Muscle of back (tissue), 13 donors: ENCODE results near the gene LAT. TPM values are rescaled to one million over a fixed set of nuclear protein-coding genes. Genes with fewer than 3 reads are reported as not detected.
"Not testable (repeated sequence)": the region's sequence is repeated elsewhere in the genome, so short reads cannot be mapped to it uniquely, and the experiment has no call there.

Source experiments
- DNase-seq, 3 donors: peaks; one replicate each; pipeline versions ENCODE4 v3.0.0 to v3.0.0-alpha.2; 2013
- long read RNA-seq, 9 donors: transcript quantifications; one replicate each; lab custom pipeline, GENCODE V29; 2026
- polyA plus RNA-seq, 10 donors: library from polyadenylated mRNA; unstranded; fragments of 120-200 nt; gene quantifications; one replicate each; pipeline ENCODE4 v1.2.1, GENCODE V29; 2013; ENCODE audit not compliant: insufficient read length in 10 of 10

Gene LAT, protein sequence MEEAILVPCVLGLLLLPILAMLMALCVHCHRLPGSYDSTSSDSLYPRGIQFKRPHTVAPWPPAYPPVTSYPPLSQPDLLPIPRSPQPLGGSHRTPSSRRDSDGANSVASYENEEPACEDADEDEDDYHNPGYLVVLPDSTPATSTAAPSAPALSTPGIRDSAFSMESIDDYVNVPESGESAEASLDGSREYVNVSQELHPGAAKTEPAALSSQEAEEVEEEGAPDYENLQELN
- polyA plus RNA-seq = 10 to 100 TPM in 1 of 10 donors, 1 to 10 TPM in 9; 1.1 to 10.8 (median 2.6) TPM
- long read RNA-seq, donor 1, partial matches to known transcripts = 0 of 1 reads
- long read RNA-seq, donor 1, other reads (novel, unspliced or antisense) = 0 of 1 reads
- long read RNA-seq, donor 2 = 0 reads
- long read RNA-seq, donor 3 = 0 reads
- long read RNA-seq, donor 4 = 0 reads
- long read RNA-seq, donor 5, partial matches to known transcripts = 0 of 2 reads
- long read RNA-seq, donor 5, other reads (novel, unspliced or antisense) = 0 of 2 reads
- long read RNA-seq, donor 6, partial matches to known transcripts = 0 of 1 reads
- long read RNA-seq, donor 6, other reads (novel, unspliced or antisense) = 0 of 1 reads
- long read RNA-seq, donor 7 = 0 reads
- long read RNA-seq, donor 8 = 0 reads
- long read RNA-seq, donor 9 = 0 reads

DNA sequence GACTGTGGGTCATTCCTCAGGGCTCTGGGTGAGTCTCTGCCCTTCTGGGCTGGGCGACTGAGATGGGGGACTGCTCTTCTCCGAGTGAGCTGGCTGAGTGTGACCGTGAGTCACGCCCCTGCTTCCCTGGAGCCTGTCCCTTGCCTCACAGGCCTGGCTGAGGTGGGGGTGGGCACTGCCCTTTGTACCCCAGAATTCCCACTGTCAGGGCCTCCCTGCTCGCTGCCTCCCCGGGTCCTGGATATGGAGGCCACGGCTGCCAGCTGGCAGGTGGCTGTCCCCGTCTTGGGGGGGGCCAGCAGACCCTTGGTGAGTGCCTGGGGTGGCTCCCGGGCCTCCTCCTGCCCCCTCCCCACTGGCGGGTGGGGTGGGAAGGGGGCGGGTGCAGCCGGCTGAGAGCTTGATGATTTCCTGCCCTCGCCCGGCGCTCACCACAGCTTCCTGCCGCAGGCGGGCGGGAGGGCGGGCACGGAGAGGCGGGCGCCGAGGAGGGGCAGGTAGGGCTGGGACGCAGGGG is at the start of gene LAT:
Gene LAT (plus strand): TSS at position 434 of the 517 bp plus-strand sequence. CDS start 366 bp downstream, outside the sequence.
- DNase-seq = no peak

DNA sequence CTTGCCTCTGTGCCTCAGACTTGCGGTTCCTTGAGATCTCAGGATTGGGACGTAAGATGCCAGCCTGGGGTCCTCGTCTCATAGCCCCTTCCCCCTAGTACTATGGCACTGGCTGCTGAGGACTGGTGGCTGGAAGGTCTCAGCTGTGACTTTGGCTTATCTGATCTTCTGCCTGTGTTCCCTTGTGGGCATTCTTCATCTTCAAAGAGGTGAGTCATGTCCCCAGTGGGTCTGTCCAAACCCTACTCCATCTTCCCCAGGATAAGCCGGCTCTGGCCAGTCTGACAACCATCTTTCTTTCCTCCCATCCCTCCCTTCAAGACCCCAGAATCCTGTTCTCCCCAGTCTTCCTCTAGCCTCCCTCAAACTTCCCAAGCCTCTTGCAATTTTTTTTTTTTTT is 49.5 kb upstream of the LAT start:
- DNase-seq = no peak

DNA sequence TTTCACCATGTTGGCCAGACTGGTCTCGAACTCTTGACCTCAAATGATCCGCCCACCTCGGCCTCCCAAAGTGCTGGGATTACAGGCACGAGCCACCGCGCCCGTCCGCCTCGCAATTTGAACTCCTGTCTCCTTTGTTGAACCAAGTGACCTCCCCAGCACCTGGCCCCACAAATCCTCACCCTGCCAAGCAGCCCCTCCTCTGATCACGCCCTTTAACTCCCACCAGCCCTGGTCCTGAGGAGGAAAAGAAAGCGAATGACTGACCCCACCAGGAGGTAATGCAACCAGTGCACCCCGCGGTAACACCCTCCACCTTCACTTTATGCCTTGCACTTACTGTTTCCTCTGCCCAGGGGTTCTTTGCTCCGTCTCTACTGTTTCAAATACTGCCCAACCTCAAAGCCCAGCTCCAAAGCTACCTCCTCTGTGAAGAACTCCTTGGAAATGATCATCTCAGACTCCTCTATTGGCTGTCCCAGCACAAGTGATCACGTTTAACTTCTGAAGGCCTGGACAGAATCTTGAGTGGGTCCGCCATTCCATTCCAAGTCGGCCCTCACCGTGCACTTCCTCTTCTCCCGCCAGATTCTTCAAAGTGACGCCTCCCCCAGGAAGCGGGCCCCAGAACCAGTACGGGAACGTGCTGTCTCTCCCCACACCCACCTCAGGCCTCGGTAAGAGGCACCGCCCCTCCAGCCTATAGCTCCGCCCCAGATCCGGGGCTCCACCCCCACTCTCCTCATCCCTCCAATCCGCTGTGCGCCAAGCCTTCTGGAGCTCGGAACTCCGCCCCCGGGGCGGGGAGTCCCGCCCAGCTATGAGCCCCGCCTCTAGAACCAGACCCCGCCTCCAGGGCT is 48.7 kb upstream of the LAT start:
- peak; percentile 51 to 80 (median 59) for DNase-seq

DNA sequence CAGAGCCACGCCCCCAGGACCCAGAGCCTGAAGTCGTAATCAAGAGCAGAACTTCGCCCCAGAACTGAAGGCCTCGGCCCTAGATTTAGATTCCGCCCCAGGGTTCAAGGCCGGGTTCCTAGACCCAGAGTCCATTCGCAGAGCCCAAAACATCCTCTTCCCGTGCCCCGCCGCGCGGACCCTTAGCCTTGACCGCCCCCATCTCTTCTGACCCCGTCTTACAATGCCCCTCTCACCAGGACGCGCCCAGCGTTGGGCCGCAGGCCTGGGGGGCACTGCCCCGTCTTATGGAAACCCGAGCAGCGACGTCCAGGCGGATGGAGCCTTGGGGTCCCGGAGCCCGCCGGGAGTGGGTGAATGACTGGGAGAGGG is 48.1 kb upstream of the LAT start:
- no peak for DNase-seq

DNA sequence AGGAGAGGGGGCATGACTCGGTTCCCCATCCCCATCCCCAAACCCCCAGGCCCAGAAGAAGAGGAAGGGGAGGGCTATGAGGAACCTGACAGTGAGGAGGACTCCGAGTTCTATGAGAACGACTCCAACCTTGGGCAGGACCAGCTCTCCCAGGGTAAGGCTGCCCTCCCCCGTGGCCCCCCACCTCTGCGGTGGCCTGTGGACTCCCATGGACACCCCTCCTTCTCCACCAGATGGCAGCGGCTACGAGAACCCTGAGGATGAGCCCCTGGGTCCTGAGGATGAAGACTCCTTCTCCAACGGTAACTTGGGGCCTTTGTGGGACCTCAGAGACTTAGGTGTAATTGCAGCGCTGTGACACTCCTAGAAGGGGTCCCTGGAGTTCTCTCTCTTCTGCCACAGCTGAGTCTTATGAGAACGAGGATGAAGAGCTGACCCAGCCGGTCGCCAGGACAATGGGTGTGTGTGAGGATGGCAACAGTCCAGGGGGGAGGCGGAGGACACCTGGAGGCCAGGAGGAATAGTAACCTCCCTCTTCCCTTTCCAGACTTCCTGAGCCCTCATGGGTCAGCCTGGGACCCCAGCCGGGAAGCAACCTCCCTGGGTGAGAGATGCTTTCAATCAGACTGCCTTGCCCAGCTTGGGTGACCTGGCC is 47.5 kb upstream of the LAT start:
- no peak for DNase-seq

DNA sequence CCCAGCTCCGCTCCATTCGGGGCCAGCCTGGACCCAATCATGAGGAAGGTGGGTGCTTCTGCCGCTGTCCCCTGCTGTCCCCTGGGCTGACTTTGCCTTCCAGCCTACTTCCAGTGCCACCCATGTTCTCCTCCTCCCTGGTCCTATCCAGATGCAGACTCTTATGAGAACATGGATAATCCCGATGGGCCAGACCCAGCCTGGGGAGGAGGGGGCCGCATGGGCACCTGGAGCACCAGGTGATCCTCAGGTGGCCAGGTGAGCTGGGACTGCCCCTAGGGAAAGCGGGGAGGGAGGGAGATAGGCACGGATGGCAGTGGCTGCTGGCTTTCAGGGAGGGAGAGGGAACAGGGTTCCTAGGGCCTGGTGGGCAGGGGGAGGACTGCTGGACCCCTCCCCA is 46.1 kb upstream of the LAT start:
- no peak for DNase-seq

DNA sequence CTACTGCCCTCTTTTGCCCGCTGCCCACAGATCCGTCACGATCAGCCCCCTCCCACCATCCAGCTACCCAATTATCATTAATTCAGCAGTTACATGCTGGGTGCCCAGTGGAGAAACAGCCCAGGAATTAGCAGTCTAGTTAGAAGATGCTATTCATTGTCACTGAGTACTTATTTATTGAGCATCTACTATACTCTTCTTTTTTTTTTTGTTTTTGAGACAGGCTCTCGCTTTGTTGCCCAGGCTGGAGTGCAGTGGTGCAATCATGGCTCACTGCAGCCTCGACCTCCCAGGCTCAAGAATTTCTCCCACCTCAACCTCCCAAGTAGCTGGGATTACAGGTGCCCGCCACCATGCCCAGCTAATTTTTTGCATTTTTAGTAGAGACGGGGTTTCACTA is 45.0 kb upstream of the LAT start:
- not testable (repeated sequence) for DNase-seq

DNA sequence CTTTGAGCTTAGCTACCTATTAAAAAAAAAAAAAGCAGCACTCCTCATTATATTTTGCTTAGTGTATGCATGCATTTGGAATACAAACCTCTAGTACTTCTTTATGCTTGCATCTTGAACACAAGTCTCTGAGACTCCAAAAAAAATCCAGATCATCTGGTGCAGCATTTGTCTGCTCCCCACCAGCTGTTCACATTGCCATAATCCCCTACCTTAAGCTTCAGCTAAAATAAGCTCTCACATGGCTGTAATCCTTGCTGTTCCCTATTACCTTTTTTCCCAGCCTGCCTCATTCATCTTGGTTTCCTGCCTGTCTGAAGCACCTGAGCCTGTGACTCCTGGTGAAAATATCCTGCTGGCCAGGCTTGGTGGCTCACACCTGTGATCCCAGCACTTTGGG is 41.6 kb upstream of the LAT start:
- DNase-seq = no peak

DNA sequence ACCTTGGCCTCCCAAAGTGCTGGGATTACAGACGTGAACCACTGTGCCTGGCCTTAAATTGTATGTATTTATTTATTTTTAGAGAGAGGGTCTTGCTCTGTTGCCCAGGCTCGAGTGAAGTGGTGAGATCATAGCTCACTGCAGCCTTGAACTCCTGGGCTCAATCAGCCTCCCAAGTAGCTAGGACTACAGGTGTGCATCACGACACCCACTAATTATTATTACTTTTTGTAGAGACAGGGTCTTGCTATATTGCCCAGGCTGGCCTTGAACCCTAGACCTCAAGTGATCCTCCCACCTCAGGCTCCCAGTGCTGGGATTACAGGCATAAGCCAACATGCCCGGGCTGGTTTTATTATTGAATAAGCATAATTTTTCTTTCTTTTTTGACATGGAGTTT is 38.2 kb upstream of the LAT start:
- DNase-seq = no peak

DNA sequence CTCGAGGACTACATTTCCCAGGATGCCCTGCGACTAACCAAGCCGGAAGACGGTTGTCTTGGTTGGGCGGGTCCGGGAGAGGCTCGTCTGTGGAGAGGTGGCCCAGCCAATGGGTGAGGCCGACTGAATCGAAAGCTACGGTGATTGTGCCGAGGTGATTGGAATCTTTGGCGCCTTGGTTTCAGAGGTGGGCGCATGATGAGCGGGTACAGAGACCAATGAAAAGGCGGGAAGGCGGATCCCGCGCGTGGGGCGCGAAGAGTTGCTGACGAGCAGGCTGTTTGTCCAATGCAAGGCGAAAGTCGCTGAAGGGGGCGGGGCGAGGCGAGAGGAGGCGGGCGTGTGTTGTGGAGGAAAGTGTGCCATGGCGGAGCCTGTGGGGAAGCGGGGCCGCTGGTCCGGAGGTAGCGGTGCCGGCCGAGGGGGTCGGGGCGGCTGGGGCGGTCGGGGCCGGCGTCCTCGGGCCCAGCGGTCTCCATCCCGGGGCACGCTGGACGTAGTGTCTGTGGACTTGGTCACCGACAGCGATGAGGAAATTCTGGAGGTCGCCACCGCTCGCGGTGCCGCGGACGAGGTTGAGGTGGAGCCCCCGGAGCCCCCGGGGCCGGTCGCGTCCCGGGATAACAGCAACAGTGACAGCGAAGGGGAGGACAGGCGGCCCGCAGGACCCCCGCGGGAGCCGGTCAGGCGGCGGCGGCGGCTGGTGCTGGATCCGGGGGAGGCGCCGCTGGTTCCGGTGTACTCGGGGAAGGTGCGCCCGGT is 34.0 kb upstream of the LAT start, which contains the start of gene NFATC2IP:
Gene NFATC2IP (plus strand): TSS at position 290 of the 762 bp plus-strand sequence. CDS start 75 bp downstream, at position 365.
- DNase-seq = peak; percentile 100

DNA sequence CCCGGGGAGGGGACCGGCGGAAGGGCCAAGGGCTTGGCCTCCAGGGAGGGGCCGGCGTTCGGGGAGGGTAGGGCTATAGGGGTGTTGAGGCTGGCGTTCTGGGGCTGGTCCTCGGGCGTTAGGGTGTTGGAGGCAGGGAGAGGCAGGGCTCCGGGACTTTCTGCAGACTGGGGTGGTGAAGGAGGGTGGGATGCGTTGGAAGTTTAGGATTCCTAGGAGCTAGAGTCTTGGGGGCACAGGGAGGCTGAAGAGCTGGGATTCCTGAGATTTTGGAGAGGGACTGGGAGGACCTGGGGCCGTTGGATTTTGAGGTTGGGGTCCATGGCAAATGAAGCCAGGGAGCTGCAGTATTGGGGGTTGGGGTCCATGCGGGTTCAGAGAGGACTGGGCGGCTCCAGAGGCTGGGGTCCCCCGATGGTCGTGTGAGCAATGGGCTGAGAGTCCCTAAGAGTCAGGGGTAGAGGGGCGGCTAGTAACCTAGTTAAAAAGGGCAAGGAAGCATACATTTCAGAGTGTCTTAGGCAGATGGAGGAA is 33.4 kb upstream of the LAT start:
- DNase-seq = no peak

DNA sequence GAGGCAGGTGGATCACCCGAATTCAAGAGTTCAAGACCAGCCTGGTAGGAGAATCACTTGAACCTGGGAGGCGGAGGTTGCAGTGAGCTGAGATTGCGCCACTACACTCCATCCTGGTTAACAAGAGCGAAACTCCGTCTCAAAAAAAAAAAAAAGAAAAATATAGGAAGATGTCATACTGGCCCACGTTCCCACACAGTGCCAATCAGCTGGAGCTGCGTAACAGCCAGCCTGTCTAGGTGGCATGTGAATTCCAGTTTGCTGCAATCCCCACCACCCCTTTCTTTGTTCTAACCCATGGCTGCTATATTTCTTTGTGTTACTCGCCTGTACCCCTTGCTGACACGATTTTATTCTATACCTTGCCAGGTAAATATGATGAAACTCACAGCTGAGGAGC is 26.6 kb upstream of the LAT start:
- no peak for DNase-seq

DNA sequence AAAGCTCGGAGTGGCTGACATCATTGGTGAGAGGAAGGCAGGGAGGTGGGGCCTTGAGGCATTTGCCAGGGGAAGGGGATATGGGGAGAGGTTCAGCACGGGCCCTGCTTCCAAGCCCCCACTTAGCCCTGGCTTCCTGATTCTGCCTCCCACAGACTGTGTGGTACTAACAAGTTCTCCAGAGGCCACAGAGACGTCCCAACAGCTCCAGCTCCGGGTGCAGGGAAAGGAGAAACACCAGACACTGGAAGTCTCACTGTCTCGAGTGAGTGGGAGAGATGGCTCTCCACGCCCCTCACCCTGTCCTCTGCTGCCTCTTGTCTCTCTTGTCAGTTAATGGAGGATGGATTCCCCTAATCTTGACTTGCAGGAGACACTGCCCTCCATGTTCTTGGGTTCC is 26.0 kb upstream of the LAT start:
- DNase-seq = no peak

DNA sequence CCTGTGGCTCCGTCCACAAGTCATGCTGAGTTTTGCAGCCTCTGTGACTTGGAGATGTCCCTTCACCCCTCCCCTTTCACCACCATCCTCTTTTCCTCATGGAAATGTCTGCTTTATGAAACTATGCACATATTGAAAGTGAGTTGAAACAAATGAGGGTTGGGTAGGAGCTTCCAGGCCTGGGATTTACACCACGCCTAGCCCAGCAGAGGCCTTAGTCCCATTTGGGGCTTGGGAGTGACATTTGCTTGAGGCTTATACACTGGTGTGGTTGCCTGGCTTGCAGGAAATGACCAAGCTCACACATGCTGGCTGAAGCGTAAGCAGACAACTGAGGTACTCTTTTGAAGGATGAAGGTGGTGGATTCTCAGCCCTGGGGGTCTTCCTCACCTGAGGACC is 20.8 kb upstream of the LAT start:
- no peak for DNase-seq

DNA sequence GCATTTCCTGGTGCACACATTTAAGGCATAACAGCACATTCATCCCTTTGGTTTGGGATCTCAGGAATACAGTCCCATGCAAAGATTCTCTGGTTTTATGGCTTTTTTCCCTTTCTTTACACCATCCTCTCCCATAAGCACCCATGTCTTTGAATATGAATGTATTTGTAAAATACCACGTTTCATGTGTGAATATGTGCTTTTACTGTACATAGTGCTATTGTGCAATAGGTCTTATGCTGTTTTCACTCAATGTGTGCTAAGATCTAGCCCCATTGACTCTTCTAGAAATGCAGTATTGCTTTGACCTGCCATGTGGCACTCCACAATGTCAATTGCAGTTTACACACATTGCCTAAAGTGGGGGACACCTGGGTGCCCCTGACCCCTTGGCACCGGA is 20.4 kb upstream of the LAT start:
- no peak for DNase-seq

DNA sequence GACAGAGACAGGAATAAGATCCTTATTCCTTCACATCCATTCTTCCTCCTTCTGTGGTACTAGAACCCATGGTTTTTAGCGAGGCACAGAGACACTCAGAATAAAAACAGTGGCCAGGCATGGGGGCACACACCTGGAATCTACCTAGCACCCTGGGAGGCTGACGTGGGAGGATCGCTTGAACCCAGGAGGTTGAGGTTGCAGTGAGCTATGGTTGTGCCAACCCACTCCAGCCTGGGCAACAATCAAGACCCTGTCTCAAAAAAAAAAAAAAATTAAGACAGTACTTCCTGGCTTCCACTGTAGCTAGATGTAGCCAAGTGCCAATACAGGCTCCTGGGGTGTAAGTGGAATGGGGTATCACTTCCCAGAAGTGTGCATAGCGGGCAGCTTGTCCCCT is 17.7 kb upstream of the LAT start:
- DNase-seq = no peak

DNA sequence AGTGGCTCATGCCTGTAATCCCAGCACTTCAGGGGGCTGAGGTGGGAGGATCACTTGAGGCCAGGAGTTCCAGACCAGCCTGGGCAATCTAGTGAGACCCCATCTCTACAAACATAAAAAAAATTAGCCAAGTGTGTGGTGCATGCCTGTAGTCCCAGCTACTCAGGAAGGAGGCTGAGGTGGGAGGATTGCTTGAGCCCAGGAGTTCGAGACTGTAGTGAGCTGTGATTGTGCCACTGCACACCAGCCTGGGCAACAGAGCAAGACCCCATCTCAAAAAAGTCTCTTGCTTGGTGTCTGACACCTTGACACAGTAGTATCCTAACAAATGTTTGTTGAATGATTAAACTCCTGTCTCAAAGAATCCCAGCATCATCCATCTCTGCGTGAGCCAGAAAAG is 15.2 kb upstream of the LAT start:
- not testable (repeated sequence) for DNase-seq

DNA sequence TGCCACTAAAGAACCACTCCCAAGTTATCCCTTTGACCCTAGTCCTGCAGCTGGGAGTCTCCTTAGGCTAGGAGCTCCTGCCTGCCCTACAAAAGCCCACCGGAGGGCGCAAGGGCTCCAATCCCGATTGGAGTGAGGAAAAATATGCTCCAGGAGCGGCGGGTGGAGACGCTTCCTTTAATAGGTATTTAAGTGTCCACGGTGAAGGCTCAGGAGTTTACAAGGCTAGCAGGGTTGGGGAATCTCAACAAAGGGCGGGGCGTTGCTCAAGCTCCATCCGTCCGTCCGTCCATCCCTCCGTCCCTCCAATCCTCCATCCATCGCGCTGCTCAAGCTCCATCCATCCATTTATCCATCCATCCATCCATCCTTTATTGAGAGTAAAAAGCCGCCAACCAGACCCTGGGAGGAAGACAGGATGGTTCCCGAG is 10.8 kb upstream of the LAT start:
- DNase-seq = peak; percentile 55 to 76 (median 61)

DNA sequence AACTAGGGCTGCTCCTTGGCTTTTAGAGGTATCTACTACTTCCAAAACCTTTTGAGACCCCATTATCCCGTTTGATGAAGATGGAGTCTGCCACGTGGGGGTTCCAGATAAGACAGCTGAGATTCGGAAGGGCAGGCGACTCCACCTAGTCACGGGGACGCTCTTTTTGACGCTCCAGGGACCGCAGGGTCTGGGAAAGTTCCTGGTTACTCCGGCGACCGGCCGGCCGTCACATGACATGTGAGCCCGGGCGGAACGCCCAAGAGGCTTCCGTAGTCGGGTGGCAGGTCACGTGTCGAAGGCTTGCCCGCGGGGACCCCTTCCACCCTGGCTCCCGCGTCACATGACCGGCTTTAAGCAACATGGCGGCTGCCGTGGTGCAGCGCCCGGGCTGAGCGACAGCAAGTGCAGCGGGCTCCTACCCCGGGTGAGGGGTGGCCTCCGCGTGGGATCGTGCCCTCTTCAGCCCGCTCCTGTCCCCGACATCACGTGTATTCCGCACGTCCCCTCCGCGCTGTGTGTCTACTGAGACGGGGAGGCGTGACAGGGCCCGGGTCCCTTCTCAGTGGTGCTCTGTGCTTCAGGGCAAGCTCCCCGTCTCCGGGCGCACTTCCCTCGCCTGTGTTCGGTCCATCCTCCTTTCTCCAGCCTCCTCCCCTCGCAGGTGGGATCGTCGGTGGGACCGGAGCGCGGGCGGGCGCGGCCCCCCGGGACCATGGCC is 10.3 kb upstream of the LAT start, which contains the start of gene SPNS1:
Gene SPNS1 (plus strand): TSS at position 342 of the 721 bp plus-strand sequence. CDS start 374 bp downstream, at position 716.
- peak; percentile 96 to 98 (median 97) for DNase-seq
